ENCODE results near the gene HEATR5A.

The HEATR5A gene

GRCh38 chr14:31405599-31406232, 14.6 kb downstream of the HEATR5A start:
- no peak for TF ChIP-seq CREB1 (IDR thresholded peaks at IDR 0.05; ENCODE audit: low read depth)
- no peak for TF ChIP-seq ZBTB7A (IDR thresholded peaks at IDR 0.05; ENCODE audit: low read depth)
- TF ChIP-seq RAD21 (IDR thresholded peaks at IDR 0.05; ENCODE audit: low read depth), result no peak
- no peak for TF ChIP-seq YY1 (IDR thresholded peaks at IDR 0.05; ENCODE audit: low read depth)
- no peak for TF ChIP-seq TEAD4 (IDR thresholded peaks at IDR 0.05)
- TF ChIP-seq MAX (IDR thresholded peaks at IDR 0.05), result no peak

GRCh38 chr14:31405106-31405505, 15.2 kb downstream of the HEATR5A start:
- TF ChIP-seq TEAD4 (IDR thresholded peaks at IDR 0.05) (no peak), TAF1 (IDR thresholded peaks at IDR 0.05; ENCODE audit: low read depth) (no peak), REST (IDR thresholded peaks at IDR 0.05; ENCODE audit: low read depth) (no peak), EGR1 (IDR thresholded peaks at IDR 0.05) (no peak), USF1 (IDR thresholded peaks at IDR 0.05) (no peak), NFIC (IDR thresholded peaks at IDR 0.05) (no peak), MAX (IDR thresholded peaks at IDR 0.05) (no peak), FOXM1 (IDR thresholded peaks at IDR 0.05; ENCODE audit: borderline replicate concordance, low read depth) (no peak), YY1 (IDR thresholded peaks at IDR 0.05; ENCODE audit: low read depth) (no peak)

GRCh38 chr14:31403707-31404106, 16.6 kb downstream of the HEATR5A start:
- no peak for TF ChIP-seq FOXM1 (IDR thresholded peaks at IDR 0.05; ENCODE audit: borderline replicate concordance, low read depth)
- TF ChIP-seq EGR1 (IDR thresholded peaks at IDR 0.05), result no peak
- no peak for TF ChIP-seq RAD21 (IDR thresholded peaks at IDR 0.05; ENCODE audit: low read depth)
- TF ChIP-seq EP300 (IDR thresholded peaks at IDR 0.05; ENCODE audit: borderline replicate concordance), result no peak
- TF ChIP-seq CREB1 (IDR thresholded peaks at IDR 0.05; ENCODE audit: low read depth), result no peak
- TF ChIP-seq MAX (IDR thresholded peaks at IDR 0.05), result no peak
- no peak for TF ChIP-seq TCF12 (IDR thresholded peaks at IDR 0.05; ENCODE audit: low read depth)
- TF ChIP-seq YY1 (IDR thresholded peaks at IDR 0.05; ENCODE audit: low read depth), result no peak
- TF ChIP-seq ZBTB7A (IDR thresholded peaks at IDR 0.05; ENCODE audit: low read depth), result no peak

DNA sequence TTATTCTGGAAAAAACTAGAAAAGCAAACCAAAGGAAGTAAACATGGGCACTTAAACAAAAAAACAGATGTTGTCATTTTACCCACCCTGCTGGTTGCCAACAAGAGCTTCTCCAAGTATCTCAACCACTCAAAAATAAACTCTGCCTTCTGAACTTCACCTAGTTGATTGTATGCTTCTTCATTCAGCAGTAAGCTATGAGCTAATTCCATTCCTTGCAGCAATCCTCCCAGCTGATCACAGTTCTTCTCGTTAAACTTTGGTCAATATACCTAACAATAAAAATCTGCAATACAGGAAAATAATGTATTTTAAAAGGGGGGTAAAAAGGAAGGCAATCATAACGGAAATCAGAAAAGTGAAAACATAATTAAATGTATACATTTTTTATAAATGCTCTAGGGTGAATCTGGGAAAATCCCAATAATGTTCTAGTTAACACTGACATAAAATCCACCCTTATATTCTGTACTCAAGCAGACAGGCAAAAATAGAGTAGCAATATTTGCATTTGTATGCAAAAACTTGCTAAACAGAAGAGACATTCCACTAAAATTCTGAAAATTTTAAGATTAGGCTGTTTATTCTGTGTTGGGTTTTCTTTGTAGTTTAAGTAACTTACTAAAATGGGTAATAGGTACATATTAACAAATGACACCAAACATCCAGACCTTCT, 17.4 kb downstream of the HEATR5A start:
- TF ChIP-seq NFIC (IDR thresholded peaks at IDR 0.05) (no peak), REST (IDR thresholded peaks at IDR 0.05; ENCODE audit: low read depth) (no peak), MAX (IDR thresholded peaks at IDR 0.05) (no peak), EGR1 (IDR thresholded peaks at IDR 0.05) (no peak), TCF12 (IDR thresholded peaks at IDR 0.05; ENCODE audit: low read depth) (no peak), TAF1 (IDR thresholded peaks at IDR 0.05; ENCODE audit: low read depth) (no peak), RAD21 (IDR thresholded peaks at IDR 0.05; ENCODE audit: low read depth) (no peak), USF1 (IDR thresholded peaks at IDR 0.05) (no peak), EP300 (IDR thresholded peaks at IDR 0.05; ENCODE audit: borderline replicate concordance) (no peak), FOXM1 (IDR thresholded peaks at IDR 0.05; ENCODE audit: borderline replicate concordance, low read depth) (no peak), YY1 (IDR thresholded peaks at IDR 0.05; ENCODE audit: low read depth) (no peak), CEBPB (IDR thresholded peaks at IDR 0.05) (no peak), CREB1 (IDR thresholded peaks at IDR 0.05; ENCODE audit: low read depth) (no peak), TEAD4 (IDR thresholded peaks at IDR 0.05) (no peak), ZBTB7A (IDR thresholded peaks at IDR 0.05; ENCODE audit: low read depth) (no peak)

GRCh38 chr14:31401369-31401932, 18.9 kb downstream of the HEATR5A start:
- TF ChIP-seq TEAD4 (IDR thresholded peaks at IDR 0.05) (no peak), USF1 (IDR thresholded peaks at IDR 0.05) (no peak)

Measured in Ishikawa (cell line).